ENCODE data around the gene ZFP62.

ZFP62 gene

GRCh38 chr5:180803181-180804128, 57.6 kb downstream of the ZFP62 start:
- no peaks in the 10 kb centered on the region for H3K9me3 ChIP-seq

GRCh38 chr5:180802325-180803180, 58.5 kb downstream of the ZFP62 start, which contains the start of gene MGAT1:
Gene MGAT1, minus strand, starts transcription at chr5:180802806. Its CDS starts 9,835 bp downstream, at chr5:180792971.
- Histone ChIP-seq H3K27ac (peak within 1 kb of the TSS; percentile 99), H3K9me3 (no peaks in the 10 kb centered on the region), H3K4me1 (ENCODE audit: control insufficient read depth in 1 of 2, insufficient read depth in 1 of 2, low read depth in 1 of 2, low read length in 1 of 2) (peaks cover 89 to 90% of the 10 kb centered on the region in 2 experiments), H3K27me3 (no peaks in the 10 kb centered on the region), H3K36me3 (peaks cover 14% of the 10 kb centered on the region), H3K4me3 (ENCODE audit: low read depth in 1 of 2, low read length in 1 of 2) (peak within 1 kb of the TSS; percentile 92 to 99)
- TF ChIP-seq CTCF (IDR thresholded peaks at IDR 0.05), result no peak

More at GRCh38 chr5:180803181-180804128, 57.6 kb downstream of the ZFP62 start:
- Histone ChIP-seq H3K4me3 (ENCODE audit: low read depth in 1 of 2, low read length in 1 of 2) (peak overlapping the region; percentile 92 to 99), H3K4me1 (ENCODE audit: control insufficient read depth in 1 of 2, insufficient read depth in 1 of 2, low read depth in 1 of 2, low read length in 1 of 2) (peaks cover 89 to 90% of the 10 kb centered on the region in 2 experiments), H3K27me3 (no peaks in the 10 kb centered on the region), H3K27ac (peak overlapping the region; percentile 99), H3K36me3 (peaks cover 14% of the 10 kb centered on the region)
- peak; percentile 53 for TF ChIP-seq CTCF (IDR thresholded peaks at IDR 0.05)

DNA sequence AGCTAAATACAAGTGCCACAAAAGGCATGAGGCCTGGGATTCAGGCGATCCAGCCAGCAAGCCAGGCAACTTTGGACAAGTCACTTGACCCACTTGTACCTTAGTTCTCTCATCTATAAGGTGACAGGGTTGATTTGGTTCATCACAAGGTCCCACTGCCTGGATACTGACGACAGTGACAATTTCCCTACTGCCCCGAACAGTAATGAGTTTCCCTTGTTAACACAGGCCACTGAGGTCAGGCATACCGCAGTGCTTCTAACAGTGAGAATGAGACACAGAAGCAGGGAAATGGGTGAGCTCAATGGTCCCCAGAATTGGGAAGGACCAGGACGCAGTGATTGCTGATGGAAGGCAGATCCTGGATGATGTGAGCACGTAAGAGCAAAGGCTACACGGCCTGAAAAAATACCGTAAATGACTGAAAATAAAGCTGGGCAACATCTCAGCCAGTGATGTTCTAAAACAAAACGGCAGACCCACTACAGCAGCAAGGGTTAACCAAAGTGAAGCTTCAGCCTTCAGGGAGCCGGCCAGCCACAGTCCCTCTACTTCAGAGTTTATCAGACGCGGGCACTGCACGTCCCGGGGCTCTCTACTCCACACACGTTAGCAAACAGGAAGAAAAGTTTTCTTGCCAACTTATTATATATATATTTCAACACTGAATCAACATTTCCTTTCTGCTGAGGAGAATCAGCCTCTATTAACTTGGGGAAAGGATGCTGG, 59.3 kb downstream of the ZFP62 start:
- no peaks in the 10 kb centered on the region for H3K27me3 ChIP-seq
- H3K36me3 ChIP-seq, result peaks cover 14% of the 10 kb centered on the region
- no peaks in the 10 kb centered on the region for H3K9me3 ChIP-seq
- peak overlapping the region; percentile 92 to 99 for H3K4me3 ChIP-seq (ENCODE audit: low read depth in 1 of 2, low read length in 1 of 2)
- peaks cover 88 to 90% of the 10 kb centered on the region in 2 experiments for H3K4me1 ChIP-seq (ENCODE audit: control insufficient read depth in 1 of 2, insufficient read depth in 1 of 2, low read depth in 1 of 2, low read length in 1 of 2)
- H3K27ac ChIP-seq, result peak overlapping the region; percentile 99
- TF ChIP-seq CTCF (IDR thresholded peaks at IDR 0.05), result no peak

DNA sequence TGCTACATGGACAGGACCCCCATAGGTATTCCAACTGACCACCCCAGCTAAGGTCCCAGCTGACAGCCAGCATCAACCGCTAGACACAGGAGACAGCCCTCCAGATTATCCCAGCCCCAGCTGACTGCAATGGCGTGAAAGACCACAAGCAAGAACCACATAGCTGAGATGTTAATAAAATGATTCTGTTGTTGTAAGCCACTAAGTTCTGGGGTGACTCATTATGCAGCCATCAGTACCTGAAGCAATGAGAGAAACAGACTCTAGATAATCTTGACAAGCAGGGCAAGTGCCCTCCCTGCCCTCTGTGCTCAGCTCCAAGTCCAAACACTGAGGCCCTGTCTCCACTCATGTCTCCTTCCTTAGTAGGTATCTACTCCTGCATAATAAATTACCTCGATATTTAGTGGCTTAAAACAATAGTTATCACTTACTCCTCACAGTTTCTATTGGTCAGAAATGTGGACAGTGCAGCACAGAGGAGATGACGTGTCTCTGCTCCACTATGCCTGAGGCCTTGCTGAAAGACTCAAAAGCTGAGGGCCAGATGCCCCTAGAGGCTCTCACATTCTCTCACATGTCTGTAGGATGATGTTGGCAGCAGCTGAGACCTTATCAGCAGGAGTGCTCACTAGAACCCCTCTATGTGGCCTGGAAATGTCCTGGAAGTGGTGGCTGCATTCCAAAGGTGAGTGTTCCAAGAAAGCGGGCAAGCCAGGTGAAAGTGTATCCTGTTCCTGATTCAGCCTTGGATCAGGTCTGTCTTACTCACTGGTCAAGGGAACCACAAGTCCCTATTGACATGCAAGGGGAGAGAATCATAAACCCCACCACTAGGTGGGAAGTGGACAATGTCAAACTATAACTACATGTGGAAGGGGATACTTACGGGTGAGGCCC, 60.9 kb downstream of the ZFP62 start:
- Histone ChIP-seq H3K9me3 (no peaks in the 10 kb centered on the region), H3K36me3 (peaks cover 24% of the 10 kb centered on the region), H3K27ac (peak overlapping the region; percentile 99), H3K4me1 (ENCODE audit: control insufficient read depth in 1 of 2, insufficient read depth in 1 of 2, low read depth in 1 of 2, low read length in 1 of 2) (peaks cover 72 to 80% of the 10 kb centered on the region in 2 experiments), H3K4me3 (ENCODE audit: low read depth in 1 of 2, low read length in 1 of 2) (peak overlapping the region in 1 of 2 experiments; percentile 3), H3K27me3 (no peaks in the 10 kb centered on the region)
- TF ChIP-seq CTCF (IDR thresholded peaks at IDR 0.05), result no peak
